Chondrocyte (in vitro differentiated cells): Measurements from ENCODE around the gene XYLT2. TPM values are rescaled to one million over a fixed set of nuclear protein-coding genes. Genes with fewer than 3 reads are reported as not detected.
A peak's percentile ranks its signal among the peaks of the same experiment; 100 is the strongest.

ENCODE experiments used
- DNase-seq: peaks from one replicate; pipeline ENCODE4 v3.0.0; 2021; ENCODE audit warnings: mixed read lengths, low spot score
- H3K27ac Mint-ChIP-seq: one replicate; pipeline ENCODE4 v1.8.0; 2021; ENCODE audit warnings: mild to moderate bottlenecking, moderate library complexity, mixed read lengths; ENCODE audit not compliant: unreplicated experiment
- H3K27me3 Mint-ChIP-seq: 2 replicates; pipeline ENCODE4 v1.8.0; 2021; ENCODE audit warnings: low read depth, mixed read lengths
- H3K36me3 Mint-ChIP-seq: 2 replicates; pipeline ENCODE4 v1.8.0; 2021; ENCODE audit warnings: low read depth, mixed read lengths
- H3K4me1 Mint-ChIP-seq: 2 replicates; pipeline ENCODE4 v1.8.0; 2021; ENCODE audit warnings: low read depth, mild to moderate bottlenecking, mixed read lengths
- H3K4me3 Mint-ChIP-seq: one replicate; pipeline ENCODE4 v1.8.0; 2021; ENCODE audit warnings: mild to moderate bottlenecking, moderate library complexity, mixed read lengths; ENCODE audit not compliant: unreplicated experiment
- H3K9me3 Mint-ChIP-seq: 2 replicates; pipeline ENCODE4 v1.8.0; 2021; ENCODE audit warnings: low read depth, mixed read lengths
- total RNA-seq: library from RNA; stranded (reverse); gene quantifications from 3 replicates; pipeline ENCODE4 v1.2.1, GENCODE V29; 2021
- TF ChIP-seq, protein P1 (sequence below): fragments of 200-600 bp; sonication (generic); IDR thresholded peaks from 2 replicates; pipeline ENCODE4 v1.5.0; 2021; ENCODE audit warnings: antibody characterized with exemption, mild to moderate bottlenecking, moderate library complexity

The XYLT2 gene
- total RNA-seq, 1 donor from 2014 or later: 34.1 TPM

DNA sequence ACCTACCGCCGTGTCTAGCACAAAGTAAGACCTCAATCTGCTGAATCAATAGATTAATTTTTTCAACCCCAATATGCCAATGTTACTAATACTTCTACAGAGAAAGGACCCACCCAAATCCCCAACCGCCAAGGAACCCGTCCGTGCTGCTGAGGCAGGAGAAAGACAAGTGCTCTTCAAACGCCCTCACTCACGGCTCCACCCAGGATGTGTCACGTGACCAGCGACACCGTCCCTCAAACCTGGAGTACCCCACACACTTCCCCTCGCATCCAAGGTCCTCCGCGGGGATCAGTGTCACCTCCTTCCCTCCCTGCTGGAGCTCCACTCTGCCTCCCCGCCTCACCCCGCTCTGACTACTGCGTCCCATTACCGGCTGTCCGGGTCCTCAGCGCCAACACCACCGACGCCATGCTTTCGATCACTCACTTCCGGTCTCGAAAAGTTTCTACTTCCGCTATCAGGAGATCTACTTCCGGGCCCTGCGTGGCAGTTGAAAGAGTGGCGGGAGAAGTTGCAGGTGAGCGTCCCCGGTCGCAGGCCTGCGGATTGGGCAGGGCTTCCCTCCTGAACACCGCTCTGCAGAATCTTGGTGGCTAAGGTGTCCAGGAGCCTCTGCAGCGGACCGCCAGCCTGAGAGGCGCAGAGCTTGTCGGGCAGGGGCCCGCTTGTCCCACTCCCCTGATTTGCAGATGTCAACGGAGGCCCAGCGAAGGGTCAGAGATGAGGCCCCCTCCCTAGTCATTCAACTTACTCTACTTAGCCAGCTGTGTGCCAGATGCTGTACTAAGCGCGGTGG is 27.0 kb downstream of the XYLT2 start, which contains the start of the genes EME1 and MRPL27:
TSS of gene EME1 (plus strand) at position 472 of the 799 bp plus-strand sequence. CDS start 1,980 bp downstream, outside the sequence.
TSS of gene MRPL27 (minus strand) at position 427 of the 799 bp plus-strand sequence. CDS start at position 413, 14 bp downstream.
- Mint-ChIP-seq H3K27ac (peak within 1 kb of the TSS; percentile 100), H3K36me3 (peaks cover 9% of the 10 kb centered on the region), H3K4me1 (peaks cover 25% of the 10 kb centered on the region), H3K4me3 (peak within 1 kb of the TSS; percentile 100), H3K27me3 (no peaks in the 10 kb centered on the region), H3K9me3 (no peaks in the 10 kb centered on the region)
- TF ChIP-seq, protein P1, sequence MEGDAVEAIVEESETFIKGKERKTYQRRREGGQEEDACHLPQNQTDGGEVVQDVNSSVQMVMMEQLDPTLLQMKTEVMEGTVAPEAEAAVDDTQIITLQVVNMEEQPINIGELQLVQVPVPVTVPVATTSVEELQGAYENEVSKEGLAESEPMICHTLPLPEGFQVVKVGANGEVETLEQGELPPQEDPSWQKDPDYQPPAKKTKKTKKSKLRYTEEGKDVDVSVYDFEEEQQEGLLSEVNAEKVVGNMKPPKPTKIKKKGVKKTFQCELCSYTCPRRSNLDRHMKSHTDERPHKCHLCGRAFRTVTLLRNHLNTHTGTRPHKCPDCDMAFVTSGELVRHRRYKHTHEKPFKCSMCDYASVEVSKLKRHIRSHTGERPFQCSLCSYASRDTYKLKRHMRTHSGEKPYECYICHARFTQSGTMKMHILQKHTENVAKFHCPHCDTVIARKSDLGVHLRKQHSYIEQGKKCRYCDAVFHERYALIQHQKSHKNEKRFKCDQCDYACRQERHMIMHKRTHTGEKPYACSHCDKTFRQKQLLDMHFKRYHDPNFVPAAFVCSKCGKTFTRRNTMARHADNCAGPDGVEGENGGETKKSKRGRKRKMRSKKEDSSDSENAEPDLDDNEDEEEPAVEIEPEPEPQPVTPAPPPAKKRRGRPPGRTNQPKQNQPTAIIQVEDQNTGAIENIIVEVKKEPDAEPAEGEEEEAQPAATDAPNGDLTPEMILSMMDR: no peak
- DNase-seq: no peak

DNA sequence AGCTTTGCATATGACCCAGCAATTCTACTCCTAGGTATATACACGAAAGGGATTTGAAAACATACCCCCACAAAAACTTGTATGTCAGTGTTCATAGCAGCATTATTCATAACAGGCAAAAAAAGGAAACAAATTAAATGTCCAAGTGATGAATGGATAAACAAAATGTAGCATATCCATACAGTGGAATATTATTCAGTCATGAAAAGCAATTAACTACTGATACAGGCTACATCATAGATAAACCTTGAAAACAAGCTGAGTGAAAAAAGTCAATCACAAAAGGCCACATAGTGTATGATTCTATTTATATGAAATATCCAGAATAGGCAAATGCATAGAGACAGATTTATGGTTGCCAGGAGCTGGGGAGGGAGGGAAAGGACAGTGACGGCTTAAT is 27.8 kb downstream of the XYLT2 start:
- TF ChIP-seq, protein P1: no peak
- DNase-seq: no peak
- H3K9me3 Mint-ChIP-seq: no peaks in the 10 kb centered on the region
- peak overlapping the region; percentile 100 for H3K4me3 Mint-ChIP-seq
- H3K27ac Mint-ChIP-seq: no peak overlapping the region
- peaks cover 25% of the 10 kb centered on the region for H3K4me1 Mint-ChIP-seq
- no peaks in the 10 kb centered on the region for H3K27me3 Mint-ChIP-seq
- peaks cover 4% of the 10 kb centered on the region for H3K36me3 Mint-ChIP-seq

DNA sequence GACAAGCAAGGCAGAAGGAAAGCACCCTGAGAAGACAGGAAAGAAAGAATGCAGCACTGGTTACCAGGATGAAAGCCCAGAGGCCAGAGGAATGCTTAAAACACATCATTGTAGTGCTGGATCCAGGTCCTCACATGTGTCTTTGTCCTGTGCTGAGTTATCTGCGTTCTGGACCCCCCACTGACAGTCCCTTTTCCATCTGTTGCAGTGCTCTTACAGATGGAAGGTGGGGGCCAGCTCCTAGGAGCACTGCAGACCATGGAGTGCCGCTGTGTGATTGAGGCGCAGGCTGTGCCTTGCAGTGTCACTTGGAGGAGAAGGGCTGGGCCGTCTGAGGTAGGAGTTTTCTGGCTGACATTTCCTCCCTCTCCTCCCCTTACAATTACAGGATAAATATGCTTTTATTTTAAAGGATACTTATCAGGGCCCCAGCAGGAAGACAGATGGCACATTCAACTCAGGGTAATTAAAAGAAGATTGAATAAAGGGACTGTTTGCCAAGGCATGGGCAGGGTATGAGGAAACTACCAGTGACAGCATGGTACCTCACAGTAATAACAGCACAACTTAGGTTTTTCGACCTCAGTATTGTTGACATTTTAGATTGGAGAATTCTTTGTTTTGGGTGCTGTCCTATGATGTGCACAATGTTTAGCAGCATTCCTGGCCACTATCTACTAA is 30.1 kb downstream of the XYLT2 start:
- no peak for DNase-seq
- peaks cover under 1% of the 10 kb centered on the region for H3K36me3 Mint-ChIP-seq
- TF ChIP-seq, protein P1: no peak
- no peaks in the 10 kb centered on the region for H3K9me3 Mint-ChIP-seq
- peaks cover 23% of the 10 kb centered on the region for H3K4me1 Mint-ChIP-seq
- no peak overlapping the region for H3K4me3 Mint-ChIP-seq
- H3K27ac Mint-ChIP-seq: no peak overlapping the region
- no peaks in the 10 kb centered on the region for H3K27me3 Mint-ChIP-seq

DNA sequence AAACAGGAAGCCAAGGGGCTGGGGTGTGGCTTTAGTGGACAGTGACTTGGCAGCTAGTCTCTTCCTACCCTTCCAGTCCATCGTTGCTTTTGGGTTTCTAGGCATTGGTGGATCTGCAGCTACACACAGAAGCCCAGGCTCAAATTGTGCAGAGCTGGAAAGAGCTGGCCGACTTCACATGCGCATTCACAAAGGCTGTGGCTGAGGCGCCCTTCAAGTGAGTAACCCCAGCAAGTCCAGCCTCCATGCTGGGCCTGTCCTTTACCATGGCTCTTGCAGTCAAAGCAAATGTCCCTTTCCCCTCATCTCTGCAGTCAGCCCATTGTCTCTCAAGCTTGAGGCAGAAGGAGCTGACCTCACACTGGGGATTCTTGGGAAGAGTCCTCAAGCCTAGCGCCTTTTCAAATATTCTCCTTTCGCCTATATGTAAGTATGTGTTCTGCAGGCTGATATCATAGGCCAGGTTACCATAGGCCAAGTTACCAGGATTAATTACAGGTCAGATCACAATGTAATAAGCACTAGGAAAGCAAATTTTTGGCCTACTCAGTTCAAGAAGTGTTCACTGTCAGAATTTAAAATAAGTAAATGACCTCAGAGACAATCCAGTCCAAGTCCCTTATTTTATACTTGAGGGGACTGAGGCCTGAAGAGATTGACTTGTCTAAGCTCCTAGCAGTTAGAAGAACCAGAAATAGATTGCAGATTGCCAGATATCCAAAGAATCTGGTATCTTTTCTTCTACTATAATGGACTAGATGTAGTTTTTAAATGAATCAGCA is 33.6 kb downstream of the XYLT2 start:
- Mint-ChIP-seq H3K27me3 (no peaks in the 10 kb centered on the region), H3K4me1 (no peaks in the 10 kb centered on the region), H3K4me3 (no peak overlapping the region), H3K27ac (no peak overlapping the region), H3K36me3 (peaks cover 24% of the 10 kb centered on the region), H3K9me3 (no peaks in the 10 kb centered on the region)
- TF ChIP-seq, protein P1: no peak
- peak; percentile 55 for DNase-seq
